ENCODE results near the gene DSP.

Gene DSP

GRCh38 chr6:7541175-7542064, at the start of gene DSP:
Gene DSP, plus strand, starts transcription at chr6:7541671. Its CDS starts 245 bp downstream, at chr6:7541916.
- no peak for DNase-seq

- DNase-seq: no peak
Measured at GRCh38 chr6:7493866-7494265, 47.6 kb upstream of the DSP start.

GRCh38 chr6:7494638-7495037, 46.8 kb upstream of the DSP start:
- DNase-seq: no peak

- DNase-seq: no peak
Measured at GRCh38 chr6:7496266-7496875, 45.1 kb upstream of the DSP start.

GRCh38 chr6:7500752-7501282, 40.7 kb upstream of the DSP start:
- DNase-seq: no peak

GRCh38 chr6:7502743-7503142, 38.7 kb upstream of the DSP start:
- no peak for DNase-seq

GRCh38 chr6:7504041-7504440, 37.4 kb upstream of the DSP start:
- DNase-seq: no peak

- no peak for DNase-seq
Measured at GRCh38 chr6:7505189-7505699, 36.2 kb upstream of the DSP start.

GRCh38 chr6:7507600-7507999, 33.9 kb upstream of the DSP start:
- DNase-seq: no peak

GRCh38 chr6:7512320-7512719, 29.2 kb upstream of the DSP start:
- no peak for DNase-seq

GRCh38 chr6:7513529-7513928, 27.9 kb upstream of the DSP start:
- DNase-seq: no peak

GRCh38 chr6:7515363-7515762, 26.1 kb upstream of the DSP start:
- DNase-seq: no peak

GRCh38 chr6:7518877-7519276, 22.6 kb upstream of the DSP start:
- no peak for DNase-seq

GRCh38 chr6:7522873-7523272, 18.6 kb upstream of the DSP start:
- no peak for DNase-seq

GRCh38 chr6:7523922-7524321, 17.5 kb upstream of the DSP start:
- no peak for DNase-seq

- DNase-seq: peak; percentile 42
Measured at GRCh38 chr6:7526755-7527154, 14.7 kb upstream of the DSP start.

GRCh38 chr6:7528565-7528964, 12.9 kb upstream of the DSP start:
- DNase-seq: no peak

GRCh38 chr6:7529141-7529540, 12.3 kb upstream of the DSP start:
- no peak for DNase-seq

GRCh38 chr6:7532232-7532631, 9.2 kb upstream of the DSP start:
- no peak for DNase-seq

GRCh38 chr6:7532821-7533220, 8.7 kb upstream of the DSP start:
- DNase-seq: no peak

- DNase-seq: no peak
Measured at GRCh38 chr6:7534192-7534591, 7.3 kb upstream of the DSP start.

GRCh38 chr6:7535498-7535897, 6.0 kb upstream of the DSP start:
- DNase-seq: no peak

GRCh38 chr6:7537565-7538174, 3.8 kb upstream of the DSP start:
- no peak for DNase-seq

- no peak for DNase-seq
Measured at GRCh38 chr6:7538484-7538883, 3.0 kb upstream of the DSP start.

All from OCI-M1 (cell line).